Activated CD8-positive, alpha-beta memory T cell treated with anti-CD3 and anti-CD28 coated beads for 24 hours (primary cell): Measurements from ENCODE around the gene RFX6.

Experiments used
- DNase-seq: peaks from one replicate; pipeline ENCODE4 v3.0.0-alpha.2; 2020

RFX6 gene

GRCh38 chr6:116895935-116896334 lies 18.9 kb downstream of the RFX6 start:
- no peak for DNase-seq

- no peak for DNase-seq
Measured at GRCh38 chr6:116902634-116903033, 25.6 kb downstream of the RFX6 start.

- DNase-seq: no peak
Measured at GRCh38 chr6:116922853-116923548, 46.0 kb downstream of the RFX6 start.

DNA sequence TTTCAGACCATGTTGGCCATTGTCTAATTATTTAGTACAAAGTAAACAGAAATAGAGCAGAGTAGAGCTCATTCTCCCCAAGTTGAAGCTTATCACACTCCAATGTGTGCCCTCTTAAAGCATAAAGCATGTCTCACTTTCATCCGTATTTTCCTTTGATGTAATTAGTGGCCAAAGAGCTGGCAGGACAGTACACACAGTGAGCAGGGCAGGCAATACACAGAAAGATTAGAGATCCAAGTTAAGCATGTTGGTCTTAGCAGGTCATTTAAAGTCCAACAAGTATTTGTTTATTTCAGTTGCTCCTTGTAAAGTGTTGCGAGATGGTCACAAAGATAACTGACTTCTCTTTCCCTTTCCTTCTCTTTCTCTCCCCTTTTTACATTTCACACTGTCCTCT lies 47.2 kb downstream of the RFX6 start:
- no peak for DNase-seq

DNA sequence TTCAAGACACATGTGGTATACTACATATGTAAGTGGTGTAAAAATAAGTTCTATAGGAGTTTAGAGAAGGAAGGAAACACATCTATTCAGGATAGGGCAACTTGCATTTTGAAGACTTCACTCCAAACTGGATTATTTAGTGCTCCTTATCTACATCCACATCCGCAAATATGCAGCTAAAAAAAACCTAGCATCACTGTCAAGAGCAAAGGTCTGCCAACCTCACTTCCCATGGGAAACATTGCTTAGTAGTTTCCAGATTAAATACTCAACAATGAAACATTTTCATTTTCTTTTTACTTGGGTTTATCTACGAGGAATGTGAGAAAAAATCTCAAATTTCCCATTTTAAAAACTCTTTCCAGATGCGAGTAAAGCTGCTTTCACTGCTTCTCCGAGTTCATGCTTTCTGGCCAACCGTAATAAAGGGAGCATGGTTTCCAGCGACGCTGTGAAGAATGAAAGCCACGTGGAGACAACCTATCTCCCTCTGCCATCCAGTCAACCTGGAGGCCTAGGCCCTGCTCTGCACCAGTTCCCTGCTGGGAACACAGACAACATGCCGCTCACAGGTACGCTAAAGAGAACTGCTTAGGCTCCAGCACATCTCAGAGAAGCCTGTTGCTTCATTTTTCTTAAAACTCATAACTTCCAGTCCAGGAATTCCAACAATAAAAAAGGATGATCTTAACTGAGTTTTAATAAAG lies 48.2 kb downstream of the RFX6 start:
- DNase-seq: no peak

GRCh38 chr6:116928677-116929076 lies 51.6 kb downstream of the RFX6 start:
- no peak for DNase-seq

DNA sequence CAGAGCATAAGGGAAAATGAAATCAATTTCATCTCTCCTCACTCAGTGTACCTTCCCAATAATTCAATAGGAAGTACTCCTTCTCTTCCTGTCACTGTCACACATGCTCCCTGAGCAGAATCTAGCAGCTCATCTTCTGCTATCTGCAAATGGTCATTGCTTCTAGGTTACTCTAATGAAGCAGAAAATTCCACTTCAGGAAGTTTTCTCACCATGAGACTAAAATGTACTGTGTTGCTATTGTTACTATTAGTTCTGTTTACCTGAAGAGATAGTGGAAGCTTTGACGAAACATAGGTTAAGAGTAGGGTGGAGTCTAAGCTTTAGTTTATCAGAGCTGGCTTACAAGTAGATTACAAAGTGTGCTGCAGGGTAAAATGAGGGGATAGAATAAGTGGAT lies 52.8 kb downstream of the RFX6 start:
- no peak for DNase-seq

GRCh38 chr6:116931456-116931855 lies 54.4 kb downstream of the RFX6 start:
- no peak for DNase-seq

- DNase-seq: no peak
Measured at GRCh38 chr6:116932496-116932895, 55.5 kb downstream of the RFX6 start.

GRCh38 chr6:116933485-116933884 lies 56.4 kb downstream of the RFX6 start:
- DNase-seq: no peak

- DNase-seq: no peak
Measured at GRCh38 chr6:116938305-116938704, 61.3 kb downstream of the RFX6 start.

DNA sequence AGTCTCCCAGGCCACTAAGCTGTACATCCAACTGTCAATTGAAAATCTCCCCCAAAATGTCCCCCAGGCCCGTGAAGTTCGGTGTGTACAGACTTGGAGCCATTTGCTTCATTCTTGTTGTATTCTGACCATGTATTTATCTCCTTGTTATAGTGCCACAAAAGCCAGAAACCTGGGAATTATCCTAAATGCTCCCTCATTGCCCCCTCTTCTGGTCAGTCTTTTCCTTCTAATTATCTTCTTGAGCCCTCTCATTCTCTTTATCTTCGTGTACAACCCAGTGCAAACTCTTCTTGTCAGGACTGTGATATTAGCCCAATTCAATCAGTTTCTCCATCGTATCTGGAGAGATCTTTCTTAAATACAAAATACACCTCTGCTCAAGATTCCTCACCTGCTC lies 64.7 kb downstream of the RFX6 start:
- no peak for DNase-seq

DNA sequence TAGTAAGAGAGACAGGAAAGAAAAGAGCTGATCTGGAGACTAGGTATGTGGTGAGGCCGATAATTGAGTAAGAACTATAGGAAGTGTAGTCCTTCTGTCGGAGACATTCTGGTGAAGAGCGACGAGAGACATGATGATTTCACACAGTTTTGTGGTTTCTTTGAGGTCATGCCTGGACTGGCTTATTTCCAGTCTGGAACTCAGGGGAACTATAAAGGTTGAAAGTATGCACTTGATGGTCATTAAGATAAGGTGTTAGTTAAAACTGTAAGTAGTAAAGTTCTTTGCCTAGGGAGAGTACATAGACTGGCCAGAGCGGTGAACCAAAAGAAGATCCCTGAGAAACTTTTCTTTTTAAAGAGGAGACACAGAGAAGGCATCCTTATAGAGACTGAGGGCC lies 68.8 kb downstream of the RFX6 start:
- no peak for DNase-seq

GRCh38 chr6:116948533-116949304 lies 71.7 kb downstream of the RFX6 start:
- no peak for DNase-seq

DNA sequence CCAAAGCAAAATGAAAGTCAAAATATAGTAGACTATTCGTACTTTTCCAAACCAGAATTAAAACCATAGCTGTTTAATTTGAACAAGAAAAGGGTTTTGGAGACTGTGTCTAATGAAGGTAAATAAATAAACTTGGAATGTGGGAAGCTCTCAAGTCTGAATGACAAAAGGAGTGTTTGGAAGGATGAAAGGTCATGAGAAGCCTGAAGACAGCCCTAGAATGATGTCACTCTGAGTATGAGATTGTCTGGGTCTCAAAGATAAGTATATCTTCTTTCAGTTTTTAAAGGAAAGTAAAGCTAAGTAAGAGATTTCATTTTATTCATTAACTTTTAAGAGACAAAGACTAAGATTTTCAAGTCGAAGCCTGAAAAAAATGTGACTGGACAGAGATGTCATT lies 72.9 kb downstream of the RFX6 start:
- DNase-seq: no peak

DNA sequence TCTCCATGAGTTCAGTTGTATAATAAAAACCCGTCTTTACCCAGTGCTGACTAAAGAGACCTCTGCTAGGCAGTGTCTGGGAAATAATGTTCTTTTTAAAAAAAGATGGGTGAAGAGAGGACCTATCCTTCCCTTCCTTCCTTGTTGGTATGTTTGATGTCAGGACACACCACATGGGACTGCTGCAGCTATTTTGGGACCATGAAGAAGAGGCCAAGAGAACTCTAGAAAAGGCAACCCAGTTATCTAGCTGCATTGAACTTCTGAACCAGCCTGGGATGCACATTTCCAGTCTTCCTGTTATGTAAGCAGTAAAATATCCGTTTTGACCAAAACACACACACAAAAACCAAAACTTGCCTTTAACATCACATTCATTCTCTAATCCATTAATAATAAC lies 77.3 kb downstream of the RFX6 start:
- no peak for DNase-seq

GRCh38 chr6:116954938-116955337 lies 77.9 kb downstream of the RFX6 start:
- DNase-seq: no peak

DNA sequence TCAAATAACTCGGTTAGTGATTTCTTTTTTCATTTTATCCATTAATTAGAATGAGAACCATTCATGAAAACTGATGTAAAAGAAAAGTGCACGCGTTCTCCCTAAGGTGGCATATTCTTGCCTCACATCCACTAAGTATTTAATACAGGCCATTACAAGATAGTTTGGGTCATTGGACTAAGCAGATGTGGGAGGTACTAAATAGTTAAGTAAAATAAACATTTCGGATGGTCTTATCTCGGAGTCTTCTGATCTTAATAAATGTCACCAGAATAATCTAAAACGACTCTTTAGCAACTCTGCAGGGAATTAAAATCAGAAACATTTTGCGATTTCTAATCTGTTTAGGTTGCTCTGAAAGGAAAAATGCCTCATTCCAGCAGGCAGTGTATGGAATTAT lies 78.7 kb downstream of the RFX6 start:
- no peak for DNase-seq

DNA sequence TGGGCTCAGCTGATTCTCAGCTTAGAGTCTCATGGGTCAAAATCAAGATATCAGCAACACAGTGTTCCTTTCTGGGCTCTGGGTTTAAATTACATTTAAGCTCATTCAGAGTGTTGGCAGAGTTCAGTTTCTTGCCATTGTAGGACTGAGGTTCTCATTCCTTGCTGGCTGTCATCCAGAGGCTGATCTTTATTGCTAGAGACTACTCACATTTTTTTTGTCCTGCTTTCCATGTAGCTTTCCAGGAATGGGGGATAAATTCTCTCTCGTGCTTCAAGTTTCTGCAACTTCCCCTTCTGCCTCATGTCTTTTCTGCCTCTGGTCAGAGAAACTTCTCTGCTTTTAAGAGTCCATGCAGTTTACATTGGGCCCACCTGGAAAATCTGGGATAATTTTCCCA lies 86.9 kb downstream of the RFX6 start:
- DNase-seq: no peak

GRCh38 chr6:116966675-116967576 lies 89.9 kb downstream of the RFX6 start:
- DNase-seq: no peak

- DNase-seq: no peak
Measured at GRCh38 chr6:116969211-116969863, 92.3 kb downstream of the RFX6 start.

GRCh38 chr6:116971959-116972358 lies 94.9 kb downstream of the RFX6 start:
- DNase-seq: no peak
